ENCODE data around the gene RGMA.
"Not testable (repeated sequence)": the region's sequence is repeated elsewhere in the genome, so short reads cannot be mapped to it uniquely, and the experiment has no call there.

RGMA gene

GRCh38 chr15:93063796-93064690 lies 25.0 kb downstream of the RGMA start:
- no peak for TF ChIP-seq TAF1 (IDR thresholded peaks at IDR 0.05; ENCODE audit: borderline replicate concordance, low read depth, low read length)
- TF ChIP-seq POLR2AphosphoS5 (IDR thresholded peaks at IDR 0.05; ENCODE audit: low read depth, low read length) = no peak
- TF ChIP-seq POLR2A (IDR thresholded peaks at IDR 0.05; ENCODE audit: low read depth, low read length) = no peak
- FAIRE-seq = no peak

GRCh38 chr15:93063262-93063671 lies 25.7 kb downstream of the RGMA start:
- no peak for TF ChIP-seq TAF1 (IDR thresholded peaks at IDR 0.05; ENCODE audit: borderline replicate concordance, low read depth, low read length)
- FAIRE-seq = no peak
- DNase-seq (ENCODE audit: insufficient read length) = no peak

More at GRCh38 chr15:93063796-93064690, 25.0 kb downstream of the RGMA start:
- DNase-seq (ENCODE audit: insufficient read length) = no peak

DNA sequence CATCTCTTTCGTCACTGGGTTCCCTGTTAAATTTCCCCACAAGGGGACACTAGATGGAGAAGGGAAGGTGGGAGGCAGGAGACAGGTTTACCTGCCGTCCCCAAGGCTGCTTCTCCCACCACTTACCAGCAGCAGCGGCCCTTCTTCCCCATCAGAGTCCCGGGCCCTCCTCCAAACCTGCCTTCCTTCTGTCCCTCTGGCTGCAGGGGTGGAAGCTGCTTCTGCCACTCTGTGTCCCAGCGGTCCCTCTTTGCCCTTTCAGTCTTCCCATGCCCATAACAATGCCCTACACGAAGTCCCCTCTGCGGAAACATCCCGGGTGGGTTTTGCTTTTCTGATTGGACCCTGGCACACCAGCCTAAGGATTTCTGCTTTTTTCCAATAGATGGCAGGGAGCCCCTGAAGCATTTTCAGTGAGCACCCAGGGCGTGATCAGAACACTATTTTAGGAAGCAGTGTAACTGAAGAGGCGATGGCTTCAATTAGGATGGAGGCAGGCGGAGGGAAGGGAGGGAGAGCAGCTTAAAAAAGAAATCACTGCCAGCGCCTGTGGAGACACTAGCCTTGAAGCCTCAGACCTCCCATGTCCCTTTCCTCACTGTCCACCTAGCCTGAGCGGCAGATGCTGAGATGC lies 26.3 kb downstream of the RGMA start:
- not testable (repeated sequence) for FAIRE-seq

DNA sequence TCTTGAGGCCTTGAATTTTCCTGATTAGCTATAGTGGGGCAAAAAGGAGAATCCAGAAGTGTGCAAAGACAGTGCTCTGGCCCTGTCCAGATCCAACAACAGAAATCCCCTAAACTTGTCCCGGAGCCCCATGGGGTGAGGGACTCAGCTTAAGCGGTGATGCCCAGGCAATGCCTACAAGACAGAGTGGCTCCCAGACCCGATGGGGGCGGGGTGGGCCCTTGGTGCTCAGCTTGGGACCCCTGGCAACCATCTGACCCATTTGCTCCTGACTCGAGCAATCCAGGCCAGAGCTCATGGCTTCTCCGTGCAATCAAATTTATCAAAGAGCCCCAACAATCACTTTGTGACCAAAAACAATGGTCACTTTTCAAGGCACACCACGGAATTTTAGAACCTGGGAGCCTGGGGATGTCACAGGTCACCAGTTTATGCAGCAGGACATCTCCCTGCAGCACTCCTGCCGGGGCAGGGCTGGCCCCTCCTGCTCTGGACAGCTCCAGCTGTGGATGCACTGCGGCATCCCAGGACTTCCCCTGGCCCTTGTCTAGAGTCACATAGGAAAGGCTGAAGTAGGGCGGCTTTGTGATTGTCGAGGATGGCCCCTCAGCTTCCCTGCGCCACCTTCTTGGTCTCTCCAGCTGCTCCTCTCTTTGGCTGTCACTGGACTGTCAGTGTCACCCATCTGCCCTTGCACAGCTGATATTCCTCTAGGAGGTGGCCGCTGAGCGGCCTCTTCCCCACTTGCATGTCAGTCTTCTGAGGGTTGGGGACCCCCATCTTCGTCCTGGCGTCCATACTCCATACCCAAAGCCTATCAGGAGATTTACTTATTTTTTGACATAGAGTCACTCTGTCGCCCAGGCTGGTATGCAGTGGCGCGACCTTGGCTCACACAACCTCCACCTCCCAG lies 28.4 kb downstream of the RGMA start:
- no peak for FAIRE-seq
- no peak for DNase-seq (ENCODE audit: insufficient read length)
- TF ChIP-seq POLR2AphosphoS5 (IDR thresholded peaks at IDR 0.05; ENCODE audit: low read depth, low read length) (no peak), POLR2A (IDR thresholded peaks at IDR 0.05; ENCODE audit: low read depth, low read length) (no peak), TAF1 (IDR thresholded peaks at IDR 0.05; ENCODE audit: borderline replicate concordance, low read depth, low read length) (no peak)

More for the DNA sequence above, 26.3 kb downstream of the RGMA start:
- DNase-seq (ENCODE audit: insufficient read length) = not testable (repeated sequence)

GRCh38 chr15:93059442-93059841 lies 29.6 kb downstream of the RGMA start:
- TF ChIP-seq TAF1 (IDR thresholded peaks at IDR 0.05; ENCODE audit: borderline replicate concordance, low read depth, low read length) (no peak), POLR2A (IDR thresholded peaks at IDR 0.05; ENCODE audit: low read depth, low read length) (no peak), POLR2AphosphoS5 (IDR thresholded peaks at IDR 0.05; ENCODE audit: low read depth, low read length) (no peak)
- no peak for FAIRE-seq

DNA sequence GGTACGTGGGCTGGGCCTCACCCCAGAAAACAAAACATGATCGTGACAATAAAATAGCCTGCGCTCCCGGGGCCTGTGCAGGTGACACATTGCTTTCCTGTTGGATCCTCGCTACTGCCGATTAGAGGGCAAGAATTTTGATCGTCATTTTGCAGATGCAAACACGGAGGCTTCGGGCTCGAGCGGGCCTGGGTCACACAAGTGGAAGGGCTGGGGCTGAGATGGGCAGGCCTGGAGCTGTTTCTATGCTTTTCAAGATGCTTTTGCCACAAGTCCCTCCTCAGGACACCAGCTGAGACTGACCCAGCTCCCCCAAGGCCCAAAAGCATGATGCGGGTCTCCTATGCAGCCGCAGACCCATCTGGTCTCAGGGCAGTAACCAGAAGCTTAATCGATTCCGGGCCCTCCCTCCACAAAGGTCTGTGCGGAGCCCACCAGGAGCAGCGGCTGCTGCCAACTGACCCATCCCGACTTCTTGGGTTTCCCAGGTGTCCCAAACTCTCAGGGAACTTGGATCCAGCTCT lies 30.0 kb downstream of the RGMA start:
- no peak for FAIRE-seq

More at GRCh38 chr15:93059442-93059841, 29.6 kb downstream of the RGMA start:
- no peak for DNase-seq (ENCODE audit: insufficient read length)

DNA sequence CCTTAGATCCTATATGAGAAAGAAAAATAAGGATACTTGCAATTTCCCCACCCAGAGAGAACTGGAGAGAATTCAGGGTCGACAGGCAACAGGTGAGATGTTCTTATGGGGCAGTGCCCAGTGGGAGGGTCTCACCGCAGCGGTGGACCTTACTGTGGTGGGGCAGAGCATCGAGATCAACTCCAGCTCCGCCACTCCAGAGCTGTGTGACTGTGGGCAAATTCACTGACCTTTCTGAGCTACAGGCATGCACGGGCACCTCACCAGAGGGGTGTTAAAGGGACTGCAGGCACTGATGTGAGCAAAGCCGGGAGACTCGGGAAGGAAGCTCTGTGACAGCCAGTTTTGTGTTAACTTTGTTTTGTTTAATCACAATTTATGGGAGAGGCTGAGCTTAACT lies 30.9 kb downstream of the RGMA start:
- DNase-seq (ENCODE audit: insufficient read length) = no peak
- FAIRE-seq = no peak
- TF ChIP-seq POLR2AphosphoS5 (IDR thresholded peaks at IDR 0.05; ENCODE audit: low read depth, low read length) (no peak), POLR2A (IDR thresholded peaks at IDR 0.05; ENCODE audit: low read depth, low read length) (no peak), TAF1 (IDR thresholded peaks at IDR 0.05; ENCODE audit: borderline replicate concordance, low read depth, low read length) (no peak)

More for the DNA sequence above, 30.0 kb downstream of the RGMA start:
- DNase-seq (ENCODE audit: insufficient read length) = no peak
- TF ChIP-seq TAF1 (IDR thresholded peaks at IDR 0.05; ENCODE audit: borderline replicate concordance, low read depth, low read length) (no peak), POLR2A (IDR thresholded peaks at IDR 0.05; ENCODE audit: low read depth, low read length) (no peak), POLR2AphosphoS5 (IDR thresholded peaks at IDR 0.05; ENCODE audit: low read depth, low read length) (no peak)

DNA sequence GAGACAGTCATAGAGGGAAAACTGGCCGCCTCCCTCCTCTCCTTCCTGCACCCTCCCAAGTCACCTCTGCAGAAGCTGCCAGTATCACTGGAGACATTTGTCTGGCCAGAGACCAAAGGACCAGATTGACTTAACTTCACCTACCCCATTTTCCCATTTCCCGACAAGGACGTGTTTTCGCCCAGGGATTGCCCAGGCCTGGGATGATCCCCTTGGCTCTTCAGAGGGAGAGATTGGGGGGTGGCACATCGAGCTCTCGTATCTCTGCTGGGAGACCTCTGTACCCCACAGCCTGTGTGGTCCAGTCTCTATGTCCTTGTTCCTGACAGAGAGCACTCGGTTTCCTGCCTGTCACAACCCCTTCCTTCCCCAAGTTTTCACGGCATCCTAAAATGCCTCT lies 31.4 kb downstream of the RGMA start:
- FAIRE-seq (no peak), DNase-seq (ENCODE audit: insufficient read length) (no peak)
- TF ChIP-seq POLR2A (IDR thresholded peaks at IDR 0.05; ENCODE audit: low read depth, low read length) = no peak
- TF ChIP-seq POLR2AphosphoS5 (IDR thresholded peaks at IDR 0.05; ENCODE audit: low read depth, low read length) = no peak

DNA sequence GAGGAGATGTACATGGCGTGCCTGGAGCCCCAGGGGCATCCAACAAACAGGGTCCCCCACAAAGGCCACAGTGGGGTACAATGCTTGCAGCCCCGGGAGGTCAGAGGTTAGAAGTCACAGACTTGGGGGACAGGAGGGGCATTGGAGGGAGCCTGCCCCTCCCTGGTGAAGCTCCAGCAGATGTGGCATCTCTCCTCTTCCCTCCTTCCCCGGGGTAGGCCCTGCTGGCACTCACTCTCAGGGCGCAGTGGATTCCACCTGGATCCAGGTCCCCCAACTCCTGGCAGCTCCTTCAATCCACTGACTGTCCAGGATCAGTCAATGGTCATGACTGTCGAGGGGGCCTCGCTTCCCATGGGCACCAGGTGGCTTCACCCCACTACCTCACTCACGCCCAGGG lies 32.2 kb downstream of the RGMA start:
- no peak for FAIRE-seq
- DNase-seq (ENCODE audit: insufficient read length) = no peak
- TF ChIP-seq TAF1 (IDR thresholded peaks at IDR 0.05; ENCODE audit: borderline replicate concordance, low read depth, low read length) = no peak
- TF ChIP-seq POLR2A (IDR thresholded peaks at IDR 0.05; ENCODE audit: low read depth, low read length) = no peak
- no peak for TF ChIP-seq POLR2AphosphoS5 (IDR thresholded peaks at IDR 0.05; ENCODE audit: low read depth, low read length)

- TF ChIP-seq POLR2A (IDR thresholded peaks at IDR 0.05; ENCODE audit: low read depth, low read length) = no peak
- TF ChIP-seq POLR2AphosphoS5 (IDR thresholded peaks at IDR 0.05; ENCODE audit: low read depth, low read length) = no peak
- FAIRE-seq (no peak), DNase-seq (ENCODE audit: insufficient read length) (no peak)
Measured at GRCh38 chr15:93055211-93055610, 33.8 kb downstream of the RGMA start.

DNA sequence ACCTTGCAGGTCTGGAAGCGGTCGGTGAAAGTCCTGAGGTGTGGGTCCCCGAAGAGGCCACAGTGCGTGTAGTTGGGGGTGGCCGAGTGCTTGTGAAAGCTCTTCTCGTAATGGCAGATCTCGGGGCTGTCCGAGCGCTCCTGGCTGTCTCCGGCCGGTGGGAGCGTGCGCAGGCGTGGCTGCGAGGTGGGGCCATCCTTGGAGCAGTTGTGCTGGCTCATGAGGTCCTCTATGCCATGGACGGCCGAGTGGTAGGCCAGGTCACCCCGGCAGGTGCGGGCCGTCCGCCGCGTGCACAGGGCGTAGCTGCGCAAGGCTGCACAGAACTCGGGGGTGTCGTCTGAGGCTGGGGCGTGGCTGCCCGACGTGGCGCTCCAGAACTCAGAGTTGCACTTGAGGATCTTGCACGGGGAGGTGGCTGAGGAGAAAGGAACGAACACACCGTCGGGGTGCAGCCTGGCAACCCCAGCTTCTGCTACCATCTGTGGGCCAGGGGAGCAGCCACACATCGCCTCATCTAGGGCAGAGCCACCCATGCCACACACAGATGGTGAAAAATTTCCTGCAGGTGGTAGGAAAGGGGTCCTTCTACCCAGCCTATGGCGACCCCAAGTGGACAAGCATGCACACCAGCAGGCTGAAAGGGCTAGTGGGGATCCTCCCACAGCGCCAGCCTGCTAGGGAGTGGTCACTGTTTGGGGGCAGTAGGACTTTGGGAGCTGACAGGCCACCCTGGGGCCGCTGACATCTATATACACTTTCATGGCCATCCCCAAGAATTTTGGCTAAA lies 36.7 kb downstream of the RGMA start:
- DNase-seq (ENCODE audit: insufficient read length) = no peak
- TF ChIP-seq POLR2A (IDR thresholded peaks at IDR 0.05; ENCODE audit: low read depth, low read length) (no peak), POLR2AphosphoS5 (IDR thresholded peaks at IDR 0.05; ENCODE audit: low read depth, low read length) (no peak), TAF1 (IDR thresholded peaks at IDR 0.05; ENCODE audit: borderline replicate concordance, low read depth, low read length) (no peak)
- FAIRE-seq = no peak

All from GM12892 (cell line).